IMR-90 (cell line): ENCODE data around the gene POU6F1. TPM values are rescaled to one million over a fixed set of nuclear protein-coding genes. Genes with fewer than 3 reads are reported as not detected.

Experiments
- ATAC-seq: fragments of 200-7000 bp; cut with Tn5 transposase; 2 replicates; pipeline ENCODE4 v1.9.1; 2020; ENCODE audit warnings: low read depth, mild to moderate bottlenecking, moderate library complexity
- BruUV-seq: library from RNA; stranded (reverse); fragments of 400-500 nt; replicated peaks from 2 replicates; lab custom pipeline; 2021; lab: Mats Ljungman, UMichigan
- CTCF ChIA-PET: fragments of 300-600 bp; formaldehyde crosslinking; extraction: SDS; loops from one replicate; lab custom pipeline; 2021; ENCODE audit warnings: antibody characterized with exemption; lab: Yijun Ruan, JAX
- POLR2A ChIA-PET: fragments of 300-600 bp; sonication (Branson Sonifier 250); formaldehyde crosslinking; loops from one replicate; lab custom pipeline; 2022; ENCODE audit warnings: antibody characterized with exemption; ENCODE audit not compliant: unreplicated experiment; lab: Charles Lee
- DNase-seq: peaks from one replicate; pipeline ENCODE4 v3.0.0; 2013
- H2AFZ ChIP-seq: replicated peaks from 2 replicates; pipeline ENCODE3; 2013; ENCODE audit warnings: low read length, mild to moderate bottlenecking; ENCODE audit not compliant: poor library complexity
- H2AK5ac ChIP-seq: 2 replicates; pipeline ENCODE4 v1.6.1; 2013; ENCODE audit warnings: low read depth, low read length, inconsistent platforms
- H2AK9ac ChIP-seq: replicated peaks from 2 replicates; pipeline ENCODE3; 2013; ENCODE audit warnings: mild to moderate bottlenecking, low read depth, low read length, moderate library complexity; ENCODE audit not compliant: poor library complexity
- H2BK120ac ChIP-seq: 2 replicates; pipeline ENCODE4 v1.6.1; 2013; ENCODE audit warnings: low read depth, low read length, inconsistent platforms
- H2BK15ac ChIP-seq: 3 replicates; pipeline ENCODE4 v1.6.1; 2013; ENCODE audit warnings: low read depth, low read length, inconsistent platforms
- H2BK20ac ChIP-seq: 2 replicates; pipeline ENCODE4 v1.6.1; 2013; ENCODE audit warnings: low read depth, mild to moderate bottlenecking, inconsistent platforms, low read length, moderate library complexity
- H2BK5ac ChIP-seq: 2 replicates; pipeline ENCODE4 v1.6.1; 2013; ENCODE audit warnings: mild to moderate bottlenecking, low read depth, low read length, inconsistent platforms; ENCODE audit not compliant: poor library complexity, severe bottlenecking
- H3K14ac ChIP-seq: replicated peaks from 2 replicates; pipeline ENCODE4 v1.6.1; 2013; ENCODE audit warnings: low read depth, low read length, inconsistent platforms
- H3K18ac ChIP-seq: 2 replicates; pipeline ENCODE4 v1.6.1; 2013; ENCODE audit warnings: low read depth, low read length, control low read depth
- H3K23ac ChIP-seq: 2 replicates; pipeline ENCODE4 v1.6.1; 2013; ENCODE audit warnings: low read depth, low read length, inconsistent platforms
- H3K27ac ChIP-seq: 2 replicates; pipeline ENCODE4 v1.5.1; 2013; ENCODE audit warnings: mild to moderate bottlenecking, control low read depth, low read length; ENCODE audit not compliant: insufficient read depth
- H3K27me3 ChIP-seq: 2 replicates; pipeline ENCODE4 v1.6.1; 2013; ENCODE audit warnings: low read length; ENCODE audit not compliant: control insufficient read depth, insufficient read depth
- H3K36me3 ChIP-seq: 2 replicates; pipeline ENCODE4 v1.6.1; 2013; ENCODE audit warnings: low read length, mixed read lengths; ENCODE audit not compliant: control insufficient read depth, insufficient read depth
- H3K4ac ChIP-seq: 2 replicates; pipeline ENCODE4 v1.6.1; 2013; ENCODE audit warnings: low read depth, low read length, inconsistent platforms
- H3K4me1 ChIP-seq: 2 replicates; pipeline ENCODE4 v1.6.1; 2013; ENCODE audit warnings: low read length, mixed read lengths; ENCODE audit not compliant: control insufficient read depth, insufficient read depth
- H3K4me2 ChIP-seq: 2 replicates; pipeline ENCODE4 v1.6.1; 2013; ENCODE audit warnings: low read depth, mild to moderate bottlenecking, control low read depth, low read length, moderate library complexity
- H3K4me3 ChIP-seq: 2 replicates; pipeline ENCODE4 v1.5.1; 2013; ENCODE audit warnings: low read depth, mild to moderate bottlenecking, control low read depth, low read length, moderate library complexity; ENCODE audit not compliant: insufficient read depth
- H3K56ac ChIP-seq: 2 replicates; pipeline ENCODE4 v1.6.1; 2013; ENCODE audit warnings: low read length, inconsistent platforms; ENCODE audit not compliant: insufficient read depth; ENCODE audit errors: extremely low read depth
- H3K79me1 ChIP-seq, 2 experiments: 2 replicates each; pipeline ENCODE4 v1.6.1; 2013; ENCODE audit warnings: low read length in 2 of 2, inconsistent platforms in 1 of 2, low read depth in 1 of 2
- H3K9ac ChIP-seq: 2 replicates; pipeline ENCODE4 v1.6.1; 2013; ENCODE audit warnings: low read depth, low read length, control low read depth
- H3K9me1 ChIP-seq: 2 replicates; pipeline ENCODE4 v1.6.1; 2013; ENCODE audit warnings: low read length, inconsistent platforms; ENCODE audit not compliant: insufficient read depth
- H3K9me3 ChIP-seq: 2 replicates; pipeline ENCODE4 v1.6.1; 2013; ENCODE audit warnings: low read length; ENCODE audit not compliant: control insufficient read depth, insufficient read depth
- H4K20me1 ChIP-seq: 2 replicates; pipeline ENCODE4 v1.6.1; 2013; ENCODE audit warnings: low read length, inconsistent platforms; ENCODE audit not compliant: insufficient read depth
- H4K5ac ChIP-seq: 2 replicates; pipeline ENCODE4 v1.6.1; 2013; ENCODE audit warnings: mild to moderate bottlenecking, low read depth, low read length, control low read depth
- H4K8ac ChIP-seq, 2 experiments: 2 replicates each; pipeline ENCODE4 v1.6.1; 2013; ENCODE audit warnings: low read depth in 2 of 2, low read length in 2 of 2, control low read depth in 1 of 2, inconsistent platforms in 1 of 2
- H4K91ac ChIP-seq: 2 replicates; pipeline ENCODE4 v1.6.1; 2013; ENCODE audit warnings: low read depth, low read length, inconsistent platforms; ENCODE audit not compliant: insufficient read depth
- NFE2L2 ChIP-seq: fragments of 150-350 bp; IDR thresholded peaks from 2 replicates; pipeline ENCODE4 v1.6.1; 2016; ENCODE audit warnings: low read depth, mild to moderate bottlenecking, low read length
- RAD21 ChIP-seq: IDR thresholded peaks from 2 replicates; pipeline ENCODE4 v1.6.1; 2012; ENCODE audit warnings: low read length, improper control_type of control experiment
- WGBS, 2 experiments: methylation state at CpG; one replicate each; pipeline versions ENCODE4 v1.1.5 to v1.1.7; 2013; ENCODE audit warnings: missing lambda C conversion rate in 2 of 2; ENCODE audit not compliant: insufficient read length in 1 of 2; ENCODE audit errors: extremely low coverage in 2 of 2; 5-methylcytosine and 5-hydroxymethylcytosine counted together
- dilution Hi-C: fragments of 300-500 bp; cut with HindIII; formaldehyde crosslinking; loops from one replicate; pipeline ENCODE4 v1.14.3; 2018; ENCODE audit warnings: low sequenced_read_pairs; ENCODE audit not compliant: unreplicated experiment
- in situ Hi-C: fragments of 300-500 bp; cut with MboI; formaldehyde crosslinking; loops from 3 replicates; pipeline ENCODE4 v1.14.3; 2019; ENCODE audit warnings: low sequenced_read_pairs, inconsistent platforms, mixed read lengths
- intact Hi-C: fragments of 100-400 bp; cut with micrococcal nuclease; formaldehyde crosslinking; loops from 2 replicates; pipeline ENCODE4 v1.10.0; 2022
- polyA plus RNA-seq, 3 experiments: library from polyadenylated mRNA; depleted of rRNA; stranded (reverse); fragments of >200 nt; gene quantifications; 2 replicates each; pipeline ENCODE4 v1.2.3, GENCODE V29; 2012; ENCODE audit warnings: low replicate concordance in 1 of 3
- total RNA-seq: library from RNA; depleted of rRNA; stranded (reverse); fragments of >200 nt; gene quantifications from 2 replicates; pipeline ENCODE4 v1.2.3, GENCODE V29; 2012

POU6F1 gene
- total and polyA plus RNA-seq, 2 of the 4 experiments (the other 2 are of a cell fraction): 0.90 to 3.6 TPM

GRCh38 chr12:51185171-51185717, 32.6 kb downstream of the POU6F1 start:
- Histone ChIP-seq H3K56ac (no peak overlapping the region), H3K9me1 (no peaks in the 10 kb centered on the region), H2AK5ac (no peak overlapping the region), H3K18ac (no peak overlapping the region), H4K20me1 (no peaks in the 10 kb centered on the region), H3K27ac (no peak overlapping the region), H4K5ac (no peak overlapping the region), H2BK20ac (no peak overlapping the region), H3K36me3 (peaks cover 8% of the 10 kb centered on the region), H3K4me2 (no peak overlapping the region), H2BK5ac (no peak overlapping the region), H3K4me1 (0 out of 2 replicates have a peak, but pooled peaks cover 2% of the 10 kb centered on the region), H4K91ac (no peak overlapping the region), H3K9ac (no peak overlapping the region), H3K23ac (no peak overlapping the region), H3K9me3 (no peaks in the 10 kb centered on the region), H2AFZ (no peak overlapping the region), H3K14ac (no peak overlapping the region), H2BK15ac (no peak overlapping the region), H2BK120ac (no peak overlapping the region), H3K79me1 (no peaks in the 10 kb centered on the region), H4K8ac (no peak overlapping the region), H3K4ac (no peak overlapping the region), H2AK9ac (no peak overlapping the region), H3K4me3 (no peak overlapping the region), H3K27me3 (peaks cover 2% of the 10 kb centered on the region)
- CTCF ChIA-PET: no interaction called here
- in situ Hi-C loops: no loop called here
- POLR2A ChIA-PET: no interaction called here
- dilution Hi-C loops: no loop called here
- no TSS peak for BruUV-seq
- ATAC-seq (no peak), DNase-seq (no peak)
- WGBS, 2 experiments: 100% methylated on average over 1 of the region's 6 CpGs; no CpG with 5 or more reads in 1 of the 2 experiments
- TF ChIP-seq RAD21 (no peak), NFE2L2 (no peak)
- intact Hi-C loops: no loop called here
